ENCODE results near the gene DOK5.

GRCh38 chr20:54669040-54669363 is 193.6 kb downstream of the DOK5 start:
- TF ChIP-seq CTCF (IDR thresholded peaks at IDR 0.05; ENCODE audit: borderline replicate concordance, extremely low read depth, low read length, poor library complexity, severe bottlenecking) (no peak), EZH2 (IDR thresholded peaks at IDR 0.05; ENCODE audit: borderline replicate concordance, low read depth, low read length, severe bottlenecking) (no peak)
